OCI-LY1 (cell line): Measurements from ENCODE around the gene ARFGAP3.

ENCODE experiments used
- CTCF ChIP-seq: fragments of 200-600 bp; sonication (generic), shearing (Covaris generic); IDR thresholded peaks from 2 replicates; pipeline ENCODE4 v1.5.1; 2017; ENCODE audit warnings: mild to moderate bottlenecking, antibody characterized with exemption, low read length, moderate library complexity, mixed read lengths
- EZH2 ChIP-seq: fragments of 200-600 bp; sonication (generic), shearing (Covaris generic); IDR thresholded peaks from 2 replicates; pipeline ENCODE4 v1.8.0; 2017; ENCODE audit warnings: borderline replicate concordance, mixed run types, mild to moderate bottlenecking, antibody characterized with exemption, low read length, moderate library complexity, mixed read lengths

GRCh38 chr22:42897960-42898359 lies 40.9 kb upstream of the ARFGAP3 start:
- TF ChIP-seq CTCF (no peak), EZH2 (no peak)
